Immature natural killer cell (primary cell): ENCODE data around the gene ERO1A. TPM values are rescaled to one million over a fixed set of nuclear protein-coding genes. Genes with fewer than 3 reads are reported as not detected.

Experiments used
- DNase-seq, 3 donors: peaks; one replicate each; pipeline ENCODE4 v3.0.0; 2022; ENCODE audit warnings: mixed read lengths in 1 of 3
- H3K27ac Mint-ChIP-seq, 6 donors: one replicate each; pipeline ENCODE4 v1.8.0; 2020; ENCODE audit warnings: mixed read lengths in 6 of 6, mild to moderate bottlenecking in 5 of 6, inconsistent platforms in 4 of 6, moderate library complexity in 3 of 6
- H3K27me3 Mint-ChIP-seq, 3 donors: one replicate each; pipeline ENCODE4 v1.8.0; 2020 to 2021; ENCODE audit warnings: low read depth in 3 of 3, mild to moderate bottlenecking in 3 of 3, mixed read lengths in 3 of 3, moderate library complexity in 3 of 3, inconsistent platforms in 1 of 3
- H3K36me3 Mint-ChIP-seq, 3 donors: one replicate each; pipeline ENCODE4 v1.8.0; 2020; ENCODE audit warnings: mixed read lengths in 3 of 3, inconsistent platforms in 2 of 3, mild to moderate bottlenecking in 2 of 3
- H3K4me1 Mint-ChIP-seq, 2 donors: one replicate each; pipeline ENCODE4 v1.8.0; 2020; ENCODE audit warnings: inconsistent platforms in 2 of 2, mild to moderate bottlenecking in 2 of 2, mixed read lengths in 2 of 2, moderate library complexity in 1 of 2
- H3K4me3 Mint-ChIP-seq, 5 donors: one replicate each; pipeline ENCODE4 v1.8.0; 2020; ENCODE audit warnings: mild to moderate bottlenecking in 5 of 5, mixed read lengths in 5 of 5, inconsistent platforms in 3 of 5, moderate library complexity in 3 of 5
- H3K9me3 Mint-ChIP-seq, 6 donors: one replicate each; pipeline ENCODE4 v1.8.0; 2020; ENCODE audit warnings: mild to moderate bottlenecking in 6 of 6, mixed read lengths in 6 of 6, inconsistent platforms in 4 of 6, moderate library complexity in 3 of 6
- polyA plus RNA-seq, 3 donors: library from polyadenylated mRNA; unstranded; fragments of 300-500 nt; fragmentation: Illumina TruSeq; gene quantifications; one replicate each; pipeline ENCODE4 v1.2.3, GENCODE V29; 2021

The ERO1A gene
- polyA plus RNA-seq, 3 donors from 2014 or later, result 19.3 to 25.8 (median 25.1) TPM

- no peak for DNase-seq
- Mint-ChIP-seq H3K27me3 (peaks cover 0 to 2% (median 0%) of the 10 kb centered on the region in 3 donors), H3K9me3 (peaks cover 0 to 1% (median 0%) of the 10 kb centered on the region in 6 donors), H3K4me3 (no peak overlapping the region), H3K4me1 (no peaks in the 10 kb centered on the region), H3K27ac (no peak overlapping the region), H3K36me3 (no peaks in the 10 kb centered on the region)
These were observed 76.8 kb downstream of the ERO1A start for GRCh38 chr14:52618602-52619001.

GRCh38 chr14:52610187-52610586 lies 85.2 kb downstream of the ERO1A start:
- Mint-ChIP-seq H3K27me3 (peaks cover 0 to 2% (median under 1%) of the 10 kb centered on the region in 3 donors), H3K4me1 (no peaks in the 10 kb centered on the region), H3K36me3 (peaks cover 0 to 3% (median under 1%) of the 10 kb centered on the region in 3 donors), H3K4me3 (no peak overlapping the region), H3K9me3 (peaks cover 0 to under 1% (median 0%) of the 10 kb centered on the region in 6 donors), H3K27ac (no peak overlapping the region)
- DNase-seq, result no peak

- no peaks in the 10 kb centered on the region for H3K4me1 Mint-ChIP-seq
- no peak overlapping the region for H3K4me3 Mint-ChIP-seq
- H3K36me3 Mint-ChIP-seq, result peaks cover 0 to 4% (median 3%) of the 10 kb centered on the region in 3 donors
- peaks cover 0 to 4% (median 0%) of the 10 kb centered on the region in 6 donors for H3K9me3 Mint-ChIP-seq
- H3K27me3 Mint-ChIP-seq, result peaks cover 0 to 4% (median 2%) of the 10 kb centered on the region in 3 donors
- H3K27ac Mint-ChIP-seq, result no peak overlapping the region
- no peak for DNase-seq
These were observed 85.8 kb downstream of the ERO1A start for GRCh38 chr14:52609445-52610044.

GRCh38 chr14:52607061-52607460 lies 88.3 kb downstream of the ERO1A start:
- H3K4me3 Mint-ChIP-seq, result no peak overlapping the region
- peaks cover 0 to 4% (median 3%) of the 10 kb centered on the region in 3 donors for H3K36me3 Mint-ChIP-seq
- no peak overlapping the region for H3K27ac Mint-ChIP-seq
- peaks cover 0 to 4% (median 0%) of the 10 kb centered on the region in 6 donors for H3K9me3 Mint-ChIP-seq
- H3K27me3 Mint-ChIP-seq, result peaks cover 0 to 4% (median 2%) of the 10 kb centered on the region in 3 donors
- H3K4me1 Mint-ChIP-seq, result no peaks in the 10 kb centered on the region
- DNase-seq, result no peak

GRCh38 chr14:52602131-52602530 lies 93.2 kb downstream of the ERO1A start:
- H3K36me3 Mint-ChIP-seq, result peaks cover 0 to 4% (median 3%) of the 10 kb centered on the region in 3 donors
- H3K4me3 Mint-ChIP-seq, result no peak overlapping the region
- no peak for DNase-seq
- peaks cover 0 to 5% (median 4%) of the 10 kb centered on the region in 3 donors for H3K27me3 Mint-ChIP-seq
- no peaks in the 10 kb centered on the region for H3K4me1 Mint-ChIP-seq
- peaks cover 0 to 4% (median 0%) of the 10 kb centered on the region in 6 donors for H3K9me3 Mint-ChIP-seq
- no peak overlapping the region for H3K27ac Mint-ChIP-seq

- no peaks in the 10 kb centered on the region for H3K4me1 Mint-ChIP-seq
- H3K36me3 Mint-ChIP-seq, result peaks cover 0 to 5% (median 0%) of the 10 kb centered on the region in 3 donors
- H3K4me3 Mint-ChIP-seq, result no peak overlapping the region
- peaks cover 2 to 5% (median 3%) of the 10 kb centered on the region in 3 donors for H3K27me3 Mint-ChIP-seq
- H3K9me3 Mint-ChIP-seq, result peaks cover 0 to 4% (median under 1%) of the 10 kb centered on the region in 6 donors
- no peak overlapping the region for H3K27ac Mint-ChIP-seq
- DNase-seq, result no peak
These were observed 95.4 kb downstream of the ERO1A start for GRCh38 chr14:52599974-52600373.

GRCh38 chr14:52598568-52598967 lies 96.8 kb downstream of the ERO1A start:
- peaks cover 2 to 7% (median 2%) of the 10 kb centered on the region in 3 donors for H3K27me3 Mint-ChIP-seq
- DNase-seq, result no peak
- H3K4me1 Mint-ChIP-seq, result no peaks in the 10 kb centered on the region
- no peak overlapping the region for H3K4me3 Mint-ChIP-seq
- H3K36me3 Mint-ChIP-seq, result peaks cover 0 to 4% (median 0%) of the 10 kb centered on the region in 3 donors
- peaks cover 0 to 4% (median under 1%) of the 10 kb centered on the region in 6 donors for H3K9me3 Mint-ChIP-seq
- no peak overlapping the region for H3K27ac Mint-ChIP-seq

GRCh38 chr14:52596861-52597260 lies 98.5 kb downstream of the ERO1A start:
- no peak overlapping the region for H3K4me3 Mint-ChIP-seq
- no peak overlapping the region for H3K27ac Mint-ChIP-seq
- peaks cover 0 to 4% (median 2%) of the 10 kb centered on the region in 6 donors for H3K9me3 Mint-ChIP-seq
- DNase-seq, result no peak
- H3K27me3 Mint-ChIP-seq, result peaks cover 2 to 11% (median 2%) of the 10 kb centered on the region in 3 donors
- peaks cover 0 to 8% (median 0%) of the 10 kb centered on the region in 3 donors for H3K36me3 Mint-ChIP-seq
- H3K4me1 Mint-ChIP-seq, result no peaks in the 10 kb centered on the region

- DNase-seq, result no peak
- no peak overlapping the region for H3K4me3 Mint-ChIP-seq
- no peaks in the 10 kb centered on the region for H3K4me1 Mint-ChIP-seq
- H3K27ac Mint-ChIP-seq, result no peak overlapping the region
- peaks cover 0 to 5% (median 2%) of the 10 kb centered on the region in 6 donors for H3K9me3 Mint-ChIP-seq
- peaks cover 2 to 11% (median 3%) of the 10 kb centered on the region in 3 donors for H3K27me3 Mint-ChIP-seq
- peaks cover 0 to 8% (median 0%) of the 10 kb centered on the region in 3 donors for H3K36me3 Mint-ChIP-seq
These were observed 99.0 kb downstream of the ERO1A start for GRCh38 chr14:52596320-52596719.

GRCh38 chr14:52590318-52590717 lies 105.0 kb downstream of the ERO1A start:
- Mint-ChIP-seq H3K27ac (no peak overlapping the region), H3K27me3 (peaks cover 0 to 5% (median 3%) of the 10 kb centered on the region in 3 donors), H3K9me3 (peaks cover 0 to 4% (median 1%) of the 10 kb centered on the region in 6 donors), H3K4me3 (no peak overlapping the region), H3K4me1 (no peaks in the 10 kb centered on the region), H3K36me3 (peaks cover 0 to 6% (median 0%) of the 10 kb centered on the region in 3 donors)
- no peak for DNase-seq

Other genes with a start within 250 kb of the ERO1A start
- 1 to 10 TPM; 2.1 to 3.0 (median 2.2) TPM for gene TXNDC16, start 143.1 kb downstream of the ERO1A start, polyA plus RNA-seq
- gene GPR137C, start 142.7 kb downstream of the ERO1A start, polyA plus RNA-seq, result under 1 TPM in 1 of 3 donors, not detected in 2; 0.06 TPM
- 10 to 100 TPM; 47.4 to 67.9 (median 59.7) TPM for gene PSMC6, start 11.6 kb upstream of the ERO1A start, polyA plus RNA-seq
- 10 to 100 TPM; 10.6 to 14.8 (median 12.4) TPM for gene STYX, start 34.6 kb upstream of the ERO1A start, polyA plus RNA-seq
- 10 to 100 TPM in 1 of 3 donors, 1 to 10 TPM in 2; 2.4 to 11.2 (median 6.5) TPM for gene GNPNAT1, start 96.0 kb upstream of the ERO1A start, polyA plus RNA-seq